Raji (cell line): ENCODE measurements around the gene TNNT1.

Experiments
- POLR2A ChIP-seq: IDR thresholded peaks from 2 replicates; pipeline ENCODE4 v1.6.1; 2011; ENCODE audit warnings: low read depth, low read length, control low read depth; ENCODE audit not compliant: insufficient read depth

TNNT1 gene

GRCh38 chr19:55157064-55157908, 8.3 kb upstream of the TNNT1 start, which contains the start of gene TNNI3:
TSS of gene TNNI3 (minus strand) at chr19:55157732. CDS start at chr19:55157589, 143 bp downstream.
- no peak for TF ChIP-seq POLR2A

- no peak for TF ChIP-seq POLR2A
These were observed 7.4 kb upstream of the TNNT1 start for GRCh38 chr19:55156202-55157063.

- TF ChIP-seq POLR2A = no peak
These were observed 4.8 kb upstream of the TNNT1 start for GRCh38 chr19:55153652-55154264.

- no peak for TF ChIP-seq POLR2A
These were observed 3.0 kb upstream of the TNNT1 start for GRCh38 chr19:55152017-55152416.

- TF ChIP-seq POLR2A = no peak
These were observed 1.3 kb downstream of the TNNT1 start for GRCh38 chr19:55147545-55148251.

- no peak for TF ChIP-seq POLR2A
These were observed 2.2 kb downstream of the TNNT1 start for GRCh38 chr19:55146705-55147273.

GRCh38 chr19:55146078-55146704, 2.8 kb downstream of the TNNT1 start:
- TF ChIP-seq POLR2A = no peak

GRCh38 chr19:55145232-55145631, 3.8 kb downstream of the TNNT1 start:
- TF ChIP-seq POLR2A = no peak

- no peak for TF ChIP-seq POLR2A
These were observed 7.3 kb downstream of the TNNT1 start for GRCh38 chr19:55141696-55142095.

GRCh38 chr19:55137915-55138314, 11.1 kb downstream of the TNNT1 start:
- no peak for TF ChIP-seq POLR2A

- TF ChIP-seq POLR2A = no peak
These were observed 12.5 kb downstream of the TNNT1 start for GRCh38 chr19:55136399-55137102.

- no peak for TF ChIP-seq POLR2A
These were observed 14.3 kb downstream of the TNNT1 start for GRCh38 chr19:55134736-55135135.

GRCh38 chr19:55133639-55134444, 15.2 kb downstream of the TNNT1 start:
- TF ChIP-seq POLR2A = no peak
